Measurements from ENCODE around the gene RIN3.

RIN3 gene

GRCh38 chr14:92646952-92647796 is 133.6 kb downstream of the RIN3 start:
- Mint-ChIP-seq H3K27me3 (ENCODE audit: low read depth, poor library complexity) (peaks cover 3% of the 10 kb centered on the region), H3K4me3 (no peak overlapping the region), H3K4me1 (no peaks in the 10 kb centered on the region), H3K36me3 (ENCODE audit: low read depth) (peaks cover 5% of the 10 kb centered on the region), H3K9me3 (peaks cover 17% of the 10 kb centered on the region), H3K27ac (no peak overlapping the region)
- DNase-seq = no peak
- TF ChIP-seq, protein P1, sequence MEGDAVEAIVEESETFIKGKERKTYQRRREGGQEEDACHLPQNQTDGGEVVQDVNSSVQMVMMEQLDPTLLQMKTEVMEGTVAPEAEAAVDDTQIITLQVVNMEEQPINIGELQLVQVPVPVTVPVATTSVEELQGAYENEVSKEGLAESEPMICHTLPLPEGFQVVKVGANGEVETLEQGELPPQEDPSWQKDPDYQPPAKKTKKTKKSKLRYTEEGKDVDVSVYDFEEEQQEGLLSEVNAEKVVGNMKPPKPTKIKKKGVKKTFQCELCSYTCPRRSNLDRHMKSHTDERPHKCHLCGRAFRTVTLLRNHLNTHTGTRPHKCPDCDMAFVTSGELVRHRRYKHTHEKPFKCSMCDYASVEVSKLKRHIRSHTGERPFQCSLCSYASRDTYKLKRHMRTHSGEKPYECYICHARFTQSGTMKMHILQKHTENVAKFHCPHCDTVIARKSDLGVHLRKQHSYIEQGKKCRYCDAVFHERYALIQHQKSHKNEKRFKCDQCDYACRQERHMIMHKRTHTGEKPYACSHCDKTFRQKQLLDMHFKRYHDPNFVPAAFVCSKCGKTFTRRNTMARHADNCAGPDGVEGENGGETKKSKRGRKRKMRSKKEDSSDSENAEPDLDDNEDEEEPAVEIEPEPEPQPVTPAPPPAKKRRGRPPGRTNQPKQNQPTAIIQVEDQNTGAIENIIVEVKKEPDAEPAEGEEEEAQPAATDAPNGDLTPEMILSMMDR (IDR thresholded peaks at IDR 0.05) = no peak

GRCh38 chr14:92647797-92648279 is 134.3 kb downstream of the RIN3 start:
- H3K9me3 Mint-ChIP-seq = peaks cover 17% of the 10 kb centered on the region
- no peaks in the 10 kb centered on the region for H3K4me1 Mint-ChIP-seq
- H3K27me3 Mint-ChIP-seq (ENCODE audit: low read depth, poor library complexity) = peaks cover 3% of the 10 kb centered on the region
- H3K27ac Mint-ChIP-seq = no peak overlapping the region
- H3K4me3 Mint-ChIP-seq = no peak overlapping the region
- H3K36me3 Mint-ChIP-seq (ENCODE audit: low read depth) = peaks cover 5% of the 10 kb centered on the region
- TF ChIP-seq, protein P1 (IDR thresholded peaks at IDR 0.05) = no peak
- DNase-seq = no peak

GRCh38 chr14:92649066-92649465 is 135.5 kb downstream of the RIN3 start:
- H3K27me3 Mint-ChIP-seq (ENCODE audit: low read depth, poor library complexity) = peaks cover 3% of the 10 kb centered on the region
- H3K36me3 Mint-ChIP-seq (ENCODE audit: low read depth) = peaks cover 5% of the 10 kb centered on the region
- peaks cover 17% of the 10 kb centered on the region for H3K9me3 Mint-ChIP-seq
- H3K4me1 Mint-ChIP-seq = no peaks in the 10 kb centered on the region
- TF ChIP-seq, protein P1 (IDR thresholded peaks at IDR 0.05) = no peak
- DNase-seq = no peak
- H3K27ac Mint-ChIP-seq = no peak overlapping the region
- no peak overlapping the region for H3K4me3 Mint-ChIP-seq

GRCh38 chr14:92649934-92650545 is 136.5 kb downstream of the RIN3 start:
- Mint-ChIP-seq H3K27me3 (ENCODE audit: low read depth, poor library complexity) (peaks cover 3% of the 10 kb centered on the region), H3K9me3 (peaks cover 10% of the 10 kb centered on the region)
- no peak for DNase-seq

DNA sequence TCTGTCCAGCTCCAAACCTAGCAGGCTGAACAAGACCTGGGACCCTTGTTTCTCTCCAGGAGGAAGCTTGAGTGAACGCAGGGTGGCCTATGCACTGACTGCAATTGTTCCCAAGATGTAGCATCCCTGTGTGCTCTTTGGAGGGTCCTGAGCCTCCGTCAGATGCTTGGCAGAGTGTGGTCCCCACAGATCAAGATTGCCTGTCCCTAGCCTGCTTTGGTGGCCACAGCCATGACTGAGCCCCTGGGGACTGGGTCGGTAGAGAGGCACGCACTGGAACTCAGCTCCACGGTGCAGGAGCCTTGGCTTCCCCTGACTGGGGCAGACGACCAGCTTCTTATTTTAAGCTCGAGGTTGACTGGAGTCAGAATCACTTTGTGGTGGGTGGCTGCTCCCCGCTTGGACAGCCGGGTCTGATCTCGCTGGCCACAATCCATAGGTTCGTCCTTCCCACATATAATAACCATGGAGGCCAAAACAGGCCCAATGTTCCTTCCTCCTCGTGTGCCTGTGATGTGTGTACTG is 137.1 kb downstream of the RIN3 start:
- Mint-ChIP-seq H3K4me1 (peaks cover 7% of the 10 kb centered on the region), H3K27ac (no peak overlapping the region), H3K36me3 (ENCODE audit: low read depth) (no peaks in the 10 kb centered on the region), H3K4me3 (no peak overlapping the region), H3K9me3 (peaks cover 5% of the 10 kb centered on the region), H3K27me3 (ENCODE audit: low read depth, poor library complexity) (peaks cover 3% of the 10 kb centered on the region)
- TF ChIP-seq, protein P1 (IDR thresholded peaks at IDR 0.05) = no peak
- DNase-seq = no peak

More at GRCh38 chr14:92649934-92650545, 136.5 kb downstream of the RIN3 start:
- H3K27ac Mint-ChIP-seq = no peak overlapping the region
- H3K4me1 Mint-ChIP-seq = peaks cover under 1% of the 10 kb centered on the region
- no peaks in the 10 kb centered on the region for H3K36me3 Mint-ChIP-seq (ENCODE audit: low read depth)
- TF ChIP-seq, protein P1 (IDR thresholded peaks at IDR 0.05) = no peak
- no peak overlapping the region for H3K4me3 Mint-ChIP-seq
